Psoas muscle (tissue), 8 donors: Measurements from ENCODE around the gene ADH1C. TPM values are rescaled to one million over a fixed set of nuclear protein-coding genes. Genes with fewer than 3 reads are reported as not detected.
"Not testable (repeated sequence)": the region's sequence is repeated elsewhere in the genome, so short reads cannot be mapped to it uniquely, and the experiment has no call there.

Source experiments
- ATAC-seq, 4 donors: fragments of 200-7000 bp; cut with Tn5 transposase; one replicate each; pipeline ENCODE4 v1.9.1; 2020; ENCODE audit warnings: moderate library complexity in 3 of 4, mild to moderate bottlenecking in 2 of 4
- DNase-seq, 2 donors: peaks; one replicate each; pipeline ENCODE4 v3.0.0-alpha.2; 2020
- H3K27ac ChIP-seq: fragments of 200-600 bp; one replicate; pipeline ENCODE4 v1.8.0; 2022
- H3K27me3 ChIP-seq, 3 donors: fragments of 200-600 bp in 1 of 3; one replicate each; pipeline versions ENCODE4 v1.6.1 to v1.8.0; 2013 to 2022; ENCODE audit warnings: low read length in 2 of 3, mild to moderate bottlenecking in 2 of 3, moderate library complexity in 1 of 3; ENCODE audit not compliant: insufficient read depth in 3 of 3
- H3K36me3 ChIP-seq, 2 donors: fragments of 200-600 bp in 1 of 2; one replicate each; pipeline versions ENCODE4 v1.6.1 to v1.8.0; 2013 to 2022; ENCODE audit warnings: low read depth in 1 of 2, mild to moderate bottlenecking in 1 of 2, moderate library complexity in 1 of 2; ENCODE audit not compliant: insufficient read depth in 1 of 2
- H3K4me1 ChIP-seq: fragments of 200-600 bp; one replicate; pipeline ENCODE4 v1.8.0; 2022
- H3K4me3 ChIP-seq: fragments of 200-600 bp; one replicate; pipeline ENCODE4 v1.8.0; 2022; ENCODE audit warnings: mild to moderate bottlenecking
- H3K9me3 ChIP-seq: fragments of 200-600 bp; one replicate; pipeline ENCODE4 v1.8.0; 2022
- CTCF ChIP-seq: fragments of 200-600 bp; IDR thresholded peaks from one replicate; pipeline ENCODE4 v1.8.0; 2022; ENCODE audit warnings: antibody characterized with exemption
- WGBS, 3 donors: extraction: QIAGEN DNeasy Blood & Tissue Kit; methylation state at CpG; one replicate each; pipeline versions ENCODE4 v1.1.6 to v1.1.7; 2013; 5-methylcytosine and 5-hydroxymethylcytosine counted together
- intact Hi-C, 2 donors: fragments of 100-400 bp; cut with DNase I; formaldehyde crosslinking; loops; one replicate each; pipeline versions ENCODE4 v1.11.0 to v1.14.2; 2022
- polyA plus RNA-seq, 3 donors: library from polyadenylated mRNA; stranded (reverse); fragments of 200-250 nt; gene quantifications; one replicate each; pipeline ENCODE4 v1.2.3, GENCODE V29; 2013
- total RNA-seq, 4 donors: library from RNA; stranded (reverse); fragmentation: NEBNext Ultra II Directional in 2 of 4; extraction: Animal tissue kit (Norgen Biotek cat#: 25700) in 2 of 4; gene quantifications; one replicate each; pipeline versions ENCODE4 v1.2.1 to v1.2.4, GENCODE V29; 2021 to 2023
- donor health status: healthy with polysubstance abuse.
- donor health status: DM: no; HTN: no; CAD: no; lungs with moderate emphysema.
- donor health status: Bipolar disorder and iron deficiency.
- donor health status: healthy.
- donor health status: DM: yes; HTN: yes; CAD: no.
- donor health status: DM: no; HTN: no; CAD: no.
- donor health status: DM: no; HTN: no; CAD: no.
- donor health status: DM: yes; HTN: yes; CAD: no.

ADH1C gene
- total and polyA plus RNA-seq, 7 donors: 1.8 to 10.6 (median 4.7) TPM

GRCh38 chr4:99349338-99349737 lies 3.2 kb downstream of the ADH1C start:
- no peak for DNase-seq
- Histone ChIP-seq H3K36me3 (no peaks in the 10 kb centered on the region), H3K4me1 (no peaks in the 10 kb centered on the region), H3K9me3 (no peaks in the 10 kb centered on the region), H3K27me3 (no peaks in the 10 kb centered on the region), H3K27ac (no peak overlapping the region), H3K4me3 (no peak overlapping the region)
- no peak for ATAC-seq
- TF ChIP-seq CTCF: no peak
- intact Hi-C loops: no loop called here

GRCh38 chr4:99342624-99343023 lies 9.9 kb downstream of the ADH1C start:
- DNase-seq, H3K27ac ChIP-seq, ATAC-seq, intact Hi-C loops, H3K9me3 ChIP-seq, H3K4me3 ChIP-seq, H3K27me3 ChIP-seq, H3K36me3 ChIP-seq, H3K4me1 ChIP-seq: not testable (repeated sequence)
- WGBS, 3 donors: 69 to 89% (median 82%) methylated on average over 7 of the region's 7 CpGs

- Histone ChIP-seq H3K36me3 (no peaks in the 10 kb centered on the region), H3K4me1 (no peaks in the 10 kb centered on the region), H3K27me3 (no peaks in the 10 kb centered on the region), H3K27ac (no peak overlapping the region), H3K4me3 (no peak overlapping the region), H3K9me3 (no peaks in the 10 kb centered on the region)
- 88 to 95% (median 91%) methylated on average over 1 of the region's 1 CpG for WGBS, 3 donors
- ATAC-seq: no peak
- intact Hi-C loops: no loop called here
- no peak for DNase-seq
- TF ChIP-seq CTCF: no peak
Observed at GRCh38 chr4:99341426-99341825, 11.1 kb downstream of the ADH1C start.

DNA sequence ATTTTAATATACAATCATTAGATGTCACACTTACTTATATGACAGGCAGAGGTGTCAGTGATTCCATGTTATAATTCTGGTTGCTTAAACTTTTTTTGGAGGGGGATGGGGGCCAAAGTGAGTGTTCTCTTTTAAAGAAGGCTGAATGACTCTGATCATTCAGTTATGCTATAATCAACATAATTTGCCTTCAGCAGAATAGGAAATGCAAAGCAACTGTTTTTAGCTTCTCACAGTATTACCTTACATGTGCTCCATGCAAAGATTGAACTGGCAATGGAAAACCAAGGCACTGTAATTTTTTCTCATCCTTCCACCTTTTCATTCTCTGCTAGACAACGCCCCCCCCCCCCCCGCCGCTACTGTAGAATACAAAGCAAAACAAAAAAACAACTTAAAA lies 13.4 kb downstream of the ADH1C start:
- no peaks in the 10 kb centered on the region for H3K36me3 ChIP-seq
- DNase-seq (no peak), ATAC-seq (no peak)
- no peaks in the 10 kb centered on the region for H3K27me3 ChIP-seq
- 88 to 94% (median 90%) methylated on average over 3 of the region's 3 CpGs for WGBS, 3 donors
- TF ChIP-seq CTCF: no peak
- H3K27ac ChIP-seq: no peak overlapping the region
- no peaks in the 10 kb centered on the region for H3K4me1 ChIP-seq
- no peak overlapping the region for H3K4me3 ChIP-seq
- intact Hi-C loops: no loop called here
- H3K9me3 ChIP-seq: no peaks in the 10 kb centered on the region

DNA sequence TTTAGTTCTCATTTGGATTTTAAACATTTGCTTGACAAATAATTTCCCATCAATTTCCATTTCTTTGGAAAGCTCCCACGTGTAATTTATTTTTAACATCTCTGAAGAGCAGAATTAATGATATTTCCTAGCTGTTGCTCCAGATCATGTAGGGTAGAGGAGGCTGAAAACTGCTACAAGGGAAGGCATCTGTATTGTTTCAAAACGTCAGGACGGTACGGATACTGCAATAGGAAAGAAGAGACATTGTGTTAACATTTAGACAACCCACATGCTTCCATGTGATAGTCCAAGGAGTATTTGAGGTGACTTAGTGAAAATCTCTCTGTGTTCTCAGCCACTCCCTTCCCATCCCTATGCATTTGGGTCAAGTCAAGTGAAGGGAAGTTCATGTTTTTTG lies 16.0 kb downstream of the ADH1C start:
- 64 to 73% (median 69%) methylated on average over 4 of the region's 4 CpGs for WGBS, 3 donors
- intact Hi-C loops: no loop called here

More for the DNA sequence above, 16.0 kb downstream of the ADH1C start:
- no peak overlapping the region for H3K27ac ChIP-seq
- H3K4me1 ChIP-seq: no peaks in the 10 kb centered on the region
- ATAC-seq: no peak
- no peak overlapping the region for H3K4me3 ChIP-seq
- H3K9me3 ChIP-seq: no peaks in the 10 kb centered on the region
- TF ChIP-seq CTCF: no peak
- no peaks in the 10 kb centered on the region for H3K27me3 ChIP-seq
- DNase-seq: no peak
- no peaks in the 10 kb centered on the region for H3K36me3 ChIP-seq
